ENCODE data around the gene CNTNAP4.

The CNTNAP4 gene

GRCh38 chr16:76483307-76483909 is 206.2 kb downstream of the CNTNAP4 start:
- Mint-ChIP-seq H3K4me3 (no peak overlapping the region), H3K4me1 (no peaks in the 10 kb centered on the region), H3K9me3 (peaks cover 8% of the 10 kb centered on the region)

GRCh38 chr16:76484020-76484419 is 206.8 kb downstream of the CNTNAP4 start:
- Mint-ChIP-seq H3K36me3 (no peaks in the 10 kb centered on the region), H3K27ac (no peak overlapping the region), H3K4me3 (no peak overlapping the region), H3K27me3 (no peaks in the 10 kb centered on the region), H3K9me3 (peaks cover 8% of the 10 kb centered on the region), H3K4me1 (no peaks in the 10 kb centered on the region)
- no peak for ATAC-seq

More at GRCh38 chr16:76483307-76483909, 206.2 kb downstream of the CNTNAP4 start:
- ATAC-seq: no peak
- no peaks in the 10 kb centered on the region for H3K27me3 Mint-ChIP-seq
- no peak overlapping the region for H3K27ac Mint-ChIP-seq
- H3K36me3 Mint-ChIP-seq: no peaks in the 10 kb centered on the region

- no peaks in the 10 kb centered on the region for H3K36me3 Mint-ChIP-seq
- peak; percentile 37 for ATAC-seq
Observed at GRCh38 chr16:76486740-76487139, 209.5 kb downstream of the CNTNAP4 start.

GRCh38 chr16:76487411-76488064 is 210.3 kb downstream of the CNTNAP4 start:
- no peak for ATAC-seq
- Mint-ChIP-seq H3K36me3 (no peaks in the 10 kb centered on the region), H3K4me1 (no peaks in the 10 kb centered on the region), H3K4me3 (no peak overlapping the region), H3K9me3 (peaks cover 8% of the 10 kb centered on the region), H3K27me3 (no peaks in the 10 kb centered on the region), H3K27ac (no peak overlapping the region)

More at GRCh38 chr16:76486740-76487139, 209.5 kb downstream of the CNTNAP4 start:
- Mint-ChIP-seq H3K27me3 (no peaks in the 10 kb centered on the region), H3K9me3 (peaks cover 8% of the 10 kb centered on the region), H3K27ac (no peak overlapping the region), H3K4me1 (no peaks in the 10 kb centered on the region), H3K4me3 (no peak overlapping the region)

GRCh38 chr16:76488065-76488417 is 210.8 kb downstream of the CNTNAP4 start:
- H3K36me3 Mint-ChIP-seq: no peaks in the 10 kb centered on the region
- peaks cover 11% of the 10 kb centered on the region for H3K9me3 Mint-ChIP-seq
- H3K4me1 Mint-ChIP-seq: no peaks in the 10 kb centered on the region
- H3K27ac Mint-ChIP-seq: no peak overlapping the region
- ATAC-seq: no peak
- H3K27me3 Mint-ChIP-seq: no peaks in the 10 kb centered on the region
- no peak overlapping the region for H3K4me3 Mint-ChIP-seq

- Mint-ChIP-seq H3K4me1 (no peaks in the 10 kb centered on the region), H3K4me3 (no peak overlapping the region), H3K36me3 (no peaks in the 10 kb centered on the region), H3K27me3 (no peaks in the 10 kb centered on the region), H3K9me3 (peaks cover 6% of the 10 kb centered on the region), H3K27ac (no peak overlapping the region)
- no peak for ATAC-seq
Observed at GRCh38 chr16:76490036-76490639, 212.9 kb downstream of the CNTNAP4 start.

GRCh38 chr16:76500006-76500405 is 222.8 kb downstream of the CNTNAP4 start:
- ATAC-seq: no peak
- Mint-ChIP-seq H3K4me3 (no peak overlapping the region), H3K27me3 (no peaks in the 10 kb centered on the region), H3K27ac (no peak overlapping the region), H3K9me3 (no peaks in the 10 kb centered on the region), H3K36me3 (no peaks in the 10 kb centered on the region), H3K4me1 (no peaks in the 10 kb centered on the region)

- Mint-ChIP-seq H3K27ac (no peak overlapping the region), H3K4me3 (no peak overlapping the region), H3K4me1 (no peaks in the 10 kb centered on the region), H3K9me3 (no peaks in the 10 kb centered on the region), H3K36me3 (no peaks in the 10 kb centered on the region), H3K27me3 (no peaks in the 10 kb centered on the region)
- no peak for ATAC-seq
Observed at GRCh38 chr16:76502063-76502462, 224.9 kb downstream of the CNTNAP4 start.

GRCh38 chr16:76502555-76502954 is 225.4 kb downstream of the CNTNAP4 start:
- no peaks in the 10 kb centered on the region for H3K27me3 Mint-ChIP-seq
- ATAC-seq: no peak
- no peaks in the 10 kb centered on the region for H3K36me3 Mint-ChIP-seq
- H3K4me3 Mint-ChIP-seq: no peak overlapping the region
- H3K9me3 Mint-ChIP-seq: no peaks in the 10 kb centered on the region
- no peak overlapping the region for H3K27ac Mint-ChIP-seq
- no peaks in the 10 kb centered on the region for H3K4me1 Mint-ChIP-seq

- Mint-ChIP-seq H3K27me3 (no peaks in the 10 kb centered on the region), H3K36me3 (no peaks in the 10 kb centered on the region), H3K9me3 (no peaks in the 10 kb centered on the region), H3K4me3 (no peak overlapping the region), H3K27ac (no peak overlapping the region), H3K4me1 (no peaks in the 10 kb centered on the region)
- no peak for ATAC-seq
Observed at GRCh38 chr16:76503091-76503490, 225.9 kb downstream of the CNTNAP4 start.

GRCh38 chr16:76511203-76511602 is 234.0 kb downstream of the CNTNAP4 start:
- H3K4me1 Mint-ChIP-seq: no peaks in the 10 kb centered on the region
- no peaks in the 10 kb centered on the region for H3K27me3 Mint-ChIP-seq
- no peak overlapping the region for H3K27ac Mint-ChIP-seq
- H3K9me3 Mint-ChIP-seq: peaks cover 3% of the 10 kb centered on the region
- no peak for ATAC-seq
- H3K36me3 Mint-ChIP-seq: no peaks in the 10 kb centered on the region
- H3K4me3 Mint-ChIP-seq: no peak overlapping the region

GRCh38 chr16:76518781-76519180 is 241.6 kb downstream of the CNTNAP4 start:
- ATAC-seq: no peak
- Mint-ChIP-seq H3K27ac (no peak overlapping the region), H3K36me3 (no peaks in the 10 kb centered on the region), H3K4me3 (no peak overlapping the region), H3K4me1 (no peaks in the 10 kb centered on the region), H3K9me3 (peaks cover 3% of the 10 kb centered on the region), H3K27me3 (no peaks in the 10 kb centered on the region)

- peaks cover 3% of the 10 kb centered on the region for H3K9me3 Mint-ChIP-seq
- H3K4me1 Mint-ChIP-seq: no peaks in the 10 kb centered on the region
- no peak overlapping the region for H3K27ac Mint-ChIP-seq
- H3K36me3 Mint-ChIP-seq: no peaks in the 10 kb centered on the region
- ATAC-seq: no peak
- H3K27me3 Mint-ChIP-seq: no peaks in the 10 kb centered on the region
- no peak overlapping the region for H3K4me3 Mint-ChIP-seq
Observed at GRCh38 chr16:76524356-76524755, 247.2 kb downstream of the CNTNAP4 start.

- no peak for ATAC-seq
- Mint-ChIP-seq H3K27me3 (no peaks in the 10 kb centered on the region), H3K27ac (no peak overlapping the region), H3K4me1 (no peaks in the 10 kb centered on the region), H3K36me3 (no peaks in the 10 kb centered on the region), H3K4me3 (no peak overlapping the region), H3K9me3 (peaks cover 3% of the 10 kb centered on the region)
Observed at GRCh38 chr16:76524769-76525168, 247.6 kb downstream of the CNTNAP4 start.

- ATAC-seq: no peak
- Mint-ChIP-seq H3K27me3 (no peaks in the 10 kb centered on the region), H3K9me3 (peaks cover 3% of the 10 kb centered on the region), H3K27ac (no peak overlapping the region), H3K4me3 (no peak overlapping the region), H3K36me3 (no peaks in the 10 kb centered on the region), H3K4me1 (no peaks in the 10 kb centered on the region)
Observed at GRCh38 chr16:76527244-76527643, 250.0 kb downstream of the CNTNAP4 start.

- ATAC-seq: no peak
- H3K36me3 Mint-ChIP-seq: no peaks in the 10 kb centered on the region
- peaks cover 6% of the 10 kb centered on the region for H3K9me3 Mint-ChIP-seq
- no peak overlapping the region for H3K27ac Mint-ChIP-seq
- no peak overlapping the region for H3K4me3 Mint-ChIP-seq
- no peaks in the 10 kb centered on the region for H3K27me3 Mint-ChIP-seq
- H3K4me1 Mint-ChIP-seq: no peaks in the 10 kb centered on the region
Observed at GRCh38 chr16:76529120-76529519, 251.9 kb downstream of the CNTNAP4 start.
